Umbilical cord (tissue), 2 donors: Measurements from ENCODE around the gene OAF. TPM values are rescaled to one million over a fixed set of nuclear protein-coding genes. Genes with fewer than 3 reads are reported as not detected.
A peak's percentile ranks its signal among the peaks of the same experiment; 100 is the strongest.

ENCODE experiments used
- DNase-seq: peaks from one replicate; pipeline ENCODE4 v3.0.0-alpha.2; 2015; ENCODE audit warnings: low spot score
- total RNA-seq: library from RNA; depleted of rRNA; stranded (reverse); fragments of >200 nt; gene quantifications from one replicate; pipeline ENCODE4 v1.2.3, GENCODE V29; 2014; ENCODE audit warnings: low replicate concordance; ENCODE audit not compliant: insufficient read depth

OAF gene
- total RNA-seq, 1 donor from 2014 or later = 20.7 TPM

DNA sequence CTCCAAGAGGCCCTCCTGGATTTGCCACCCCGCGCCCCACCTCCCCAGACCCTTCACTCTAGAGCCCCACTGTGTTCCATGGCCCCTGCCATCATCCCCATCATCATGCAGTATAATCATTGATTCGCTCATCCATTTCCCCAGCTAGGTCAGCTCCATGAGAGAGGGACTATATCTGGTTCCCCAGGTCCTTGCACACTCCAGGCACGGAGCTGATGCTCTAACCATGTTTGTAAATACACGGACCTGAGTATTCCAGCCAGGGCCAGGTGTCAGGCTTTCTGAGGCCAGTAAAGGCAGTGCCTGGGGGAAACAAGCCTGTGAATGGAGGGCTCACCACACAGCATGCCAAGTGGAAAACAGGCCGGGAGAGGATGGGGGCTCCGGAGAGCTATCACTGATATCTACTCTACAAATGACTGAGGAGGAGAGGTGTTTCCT, 27.1 kb upstream of the OAF start:
- no peak for DNase-seq

DNA sequence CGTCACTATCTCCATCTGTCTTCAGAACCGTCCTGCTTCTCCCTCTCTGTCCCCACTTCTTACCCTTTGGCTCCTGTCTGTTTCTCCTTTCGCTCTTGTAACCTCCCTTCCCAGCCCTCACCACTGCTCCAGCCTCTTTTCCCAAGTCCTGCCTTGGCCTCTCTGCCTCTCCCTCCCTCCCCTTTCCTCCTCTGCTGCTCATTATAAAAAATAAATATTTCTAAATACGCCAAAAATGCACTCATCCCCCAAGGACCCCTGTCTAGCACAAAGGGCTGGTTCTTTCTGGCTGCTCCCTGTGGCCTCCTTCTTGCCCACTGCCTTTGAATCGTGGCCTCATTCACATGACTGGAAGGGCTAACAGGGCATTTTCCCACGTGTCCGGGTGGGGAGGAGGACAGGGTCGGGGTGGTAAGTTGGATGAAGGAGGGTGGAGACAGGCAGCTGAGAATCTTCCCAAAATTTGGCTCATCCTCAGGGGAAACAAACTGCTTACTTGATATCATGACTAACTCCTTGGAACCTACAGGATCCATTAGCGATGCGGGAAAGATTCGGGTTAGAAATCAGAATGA, 26.4 kb upstream of the OAF start:
- no peak for DNase-seq

DNA sequence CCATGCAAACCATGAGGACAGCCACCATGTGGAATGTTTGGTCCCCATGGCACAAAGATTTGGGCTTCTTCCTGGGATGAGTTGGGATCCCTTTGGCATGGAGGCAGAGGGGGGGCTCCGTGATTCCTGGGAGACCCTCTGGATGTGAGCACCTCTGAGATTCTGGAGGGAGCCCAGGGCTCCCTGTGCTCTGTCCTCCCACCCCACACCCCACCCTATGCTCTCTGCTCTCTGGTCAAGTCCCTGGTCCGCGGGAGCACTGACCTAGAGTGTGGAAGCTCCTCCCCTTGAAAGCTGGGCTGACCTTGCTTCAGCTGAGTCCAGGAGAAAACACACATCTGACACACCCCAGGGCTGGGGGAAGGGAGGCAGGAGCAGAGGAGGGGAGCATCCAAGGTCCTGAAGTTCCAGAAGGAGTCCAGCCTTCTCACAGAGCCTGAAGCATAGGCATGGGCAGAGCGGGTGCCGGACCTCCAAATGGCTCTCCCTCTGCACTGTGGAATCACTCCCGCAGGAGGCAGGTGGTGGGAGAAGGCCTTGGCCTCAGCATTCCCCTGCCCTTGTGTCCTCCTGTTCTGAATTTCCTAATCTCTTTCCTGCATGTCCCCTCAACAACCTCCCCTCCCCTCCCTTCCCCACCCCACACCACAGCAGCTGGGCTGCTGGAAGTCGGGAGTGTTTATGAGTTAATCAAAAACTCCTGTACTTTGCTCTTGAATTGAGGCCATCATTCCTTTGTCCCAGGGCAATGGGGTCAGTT, 25.7 kb upstream of the OAF start:
- peak; percentile 77 for DNase-seq

DNA sequence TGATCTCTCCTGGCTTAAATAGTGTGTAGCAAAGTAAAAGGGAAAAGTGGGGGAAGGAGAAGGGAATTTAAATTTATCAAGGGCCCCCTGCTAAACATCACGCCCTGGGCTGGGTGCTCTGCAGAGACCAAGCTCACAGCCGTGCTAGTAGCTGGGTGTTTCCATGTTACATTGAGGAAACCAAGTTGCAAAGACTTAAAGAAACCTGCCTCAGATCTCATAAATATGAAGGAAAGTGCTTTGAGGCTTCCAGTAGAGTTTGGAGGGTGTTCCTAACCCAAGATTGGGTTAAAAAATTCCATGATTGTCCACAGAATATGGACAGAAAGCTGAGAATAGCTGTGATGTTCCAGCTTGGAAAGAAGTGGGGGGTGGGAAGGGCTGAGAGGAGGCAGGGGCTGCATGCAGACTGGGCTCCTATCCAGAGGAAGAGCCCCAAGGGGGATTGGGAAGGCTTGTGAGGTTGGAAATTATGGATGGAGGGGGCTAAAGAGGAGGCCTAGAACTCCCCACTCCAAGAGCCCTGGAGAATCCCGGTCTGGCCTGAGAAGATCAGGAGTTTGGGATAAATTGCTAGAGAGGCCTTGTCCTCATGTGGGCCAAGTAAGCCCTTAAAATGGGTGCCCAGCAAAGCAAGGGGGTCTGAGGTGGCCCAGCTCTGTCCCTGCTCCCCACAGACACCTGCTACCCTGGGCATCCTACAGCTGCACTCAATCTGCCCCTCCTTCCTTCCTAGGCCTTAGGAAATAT, 25.0 kb upstream of the OAF start:
- DNase-seq = peak; percentile 65

DNA sequence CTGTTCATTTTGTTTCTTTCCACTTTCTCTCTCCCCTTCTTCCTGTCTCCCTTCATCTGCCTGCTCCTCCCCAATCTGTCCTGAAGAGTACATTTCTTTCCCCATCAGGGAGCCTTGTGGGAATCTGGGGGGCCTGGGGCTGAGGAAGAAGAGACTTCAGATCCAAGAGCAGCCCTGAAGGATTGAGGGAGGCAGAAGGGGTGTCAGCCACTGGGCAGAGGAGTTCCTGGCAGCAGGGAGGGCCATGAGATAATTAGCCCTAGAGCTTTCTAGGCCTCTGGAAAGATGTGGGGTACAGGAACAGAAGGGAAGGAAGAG, 24.4 kb upstream of the OAF start:
- no peak for DNase-seq

DNA sequence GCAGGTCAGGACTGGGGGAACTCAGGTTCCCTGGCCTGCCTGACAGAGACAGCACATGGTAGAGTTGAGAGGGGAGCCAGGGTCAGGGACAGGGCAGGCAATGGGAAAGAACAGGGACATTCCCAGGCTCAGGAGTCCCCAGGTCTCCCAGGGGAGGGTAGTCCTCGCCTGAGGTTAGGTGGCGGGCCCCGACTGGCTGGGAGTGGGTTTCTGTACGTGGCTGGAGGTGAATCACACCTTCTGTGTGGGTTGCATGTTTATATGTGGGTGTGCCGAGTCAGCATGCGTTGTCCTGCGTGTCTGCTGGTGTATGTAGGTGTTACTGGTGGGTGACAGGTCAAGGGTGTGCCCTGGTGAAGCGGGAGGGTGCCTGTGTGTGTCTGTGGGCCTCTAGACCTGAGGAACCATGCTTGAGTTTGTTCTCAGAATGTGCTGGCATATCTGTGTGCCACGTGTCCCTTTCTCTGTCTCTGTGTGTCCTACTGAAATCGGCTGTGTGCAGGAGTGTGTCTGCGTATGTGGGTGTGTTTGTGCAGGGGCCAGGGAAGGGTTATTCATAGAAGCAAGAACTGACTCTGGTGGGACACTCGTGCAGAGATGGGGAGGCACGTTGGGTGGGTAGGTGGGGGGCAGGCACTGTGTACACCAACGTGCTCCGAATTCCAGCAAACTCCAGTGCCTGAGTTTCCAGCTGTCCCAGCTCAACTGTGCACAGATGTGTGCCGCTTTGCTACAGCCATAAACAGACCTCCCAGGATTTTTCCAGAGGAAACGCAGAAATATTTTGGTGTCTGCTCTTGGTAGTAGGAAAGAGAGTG, 23.8 kb upstream of the OAF start:
- peak; percentile 82 for DNase-seq

DNA sequence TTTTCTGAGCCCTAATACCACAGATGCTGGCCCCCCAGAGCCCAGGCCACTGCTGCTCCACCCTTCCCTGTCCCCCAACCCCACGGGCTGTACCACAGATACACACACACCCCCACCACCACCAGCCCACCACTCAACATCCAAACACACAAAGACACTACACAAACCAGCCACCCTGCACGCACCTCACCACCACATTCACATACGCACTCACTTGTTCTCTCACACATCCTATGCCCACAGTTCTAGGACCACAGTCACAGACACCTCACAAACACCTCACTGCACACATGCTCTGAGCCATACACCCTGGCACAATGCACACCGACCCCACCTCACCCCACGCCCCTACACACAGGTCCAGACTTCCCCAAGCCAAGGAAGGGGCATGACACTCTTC, 22.5 kb upstream of the OAF start:
- DNase-seq = no peak

DNA sequence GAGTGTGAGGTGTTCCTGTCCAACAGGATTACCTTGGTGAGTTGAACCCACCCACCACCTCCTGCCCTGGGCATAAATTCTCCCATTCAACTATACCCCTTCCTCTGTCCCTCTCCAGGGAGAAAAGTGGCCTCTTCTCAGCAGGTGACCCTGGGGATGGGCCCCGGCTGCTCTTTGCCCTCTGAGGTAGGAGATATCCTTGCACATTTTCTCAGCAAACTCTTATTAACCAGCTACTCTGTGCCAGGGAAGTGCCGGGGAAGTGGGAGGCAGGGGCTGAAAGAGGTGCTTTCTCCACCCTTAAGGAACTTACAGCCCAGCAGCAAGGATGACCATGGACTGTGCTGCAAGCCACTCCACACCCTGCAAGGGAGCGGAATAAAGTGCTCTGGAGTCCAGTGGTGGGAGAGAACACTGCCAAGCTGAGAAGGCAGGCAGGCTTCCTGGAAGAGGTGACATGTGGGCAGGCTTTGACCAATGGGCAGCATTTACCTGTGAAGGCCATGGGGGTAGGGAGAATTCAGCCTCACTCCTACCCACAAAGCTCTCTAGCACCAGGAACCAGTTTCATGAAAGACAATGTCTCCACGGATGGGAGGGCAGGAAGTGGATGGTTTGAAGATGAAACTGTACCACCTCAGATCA, 21.9 kb upstream of the OAF start:
- no peak for DNase-seq

DNA sequence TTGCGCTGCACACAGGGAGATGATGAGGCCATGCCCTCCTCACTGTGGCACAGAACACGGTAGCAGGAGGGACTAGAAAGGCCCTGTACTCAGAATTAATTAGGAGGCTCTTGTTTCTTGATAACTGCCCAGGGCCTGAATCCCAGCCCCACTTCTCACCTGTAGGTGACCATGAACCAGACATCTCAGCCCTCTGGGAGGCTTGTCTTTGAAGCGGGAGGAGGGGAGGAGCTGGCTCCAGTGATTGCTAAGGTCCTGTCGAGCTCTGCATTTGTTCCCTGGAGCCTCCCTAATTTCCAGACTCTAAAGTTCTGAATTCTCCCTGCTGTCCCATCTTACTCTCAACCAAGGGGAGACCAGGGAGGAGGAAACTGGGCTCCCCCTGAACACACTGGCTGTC, 19.8 kb upstream of the OAF start:
- no peak for DNase-seq

DNA sequence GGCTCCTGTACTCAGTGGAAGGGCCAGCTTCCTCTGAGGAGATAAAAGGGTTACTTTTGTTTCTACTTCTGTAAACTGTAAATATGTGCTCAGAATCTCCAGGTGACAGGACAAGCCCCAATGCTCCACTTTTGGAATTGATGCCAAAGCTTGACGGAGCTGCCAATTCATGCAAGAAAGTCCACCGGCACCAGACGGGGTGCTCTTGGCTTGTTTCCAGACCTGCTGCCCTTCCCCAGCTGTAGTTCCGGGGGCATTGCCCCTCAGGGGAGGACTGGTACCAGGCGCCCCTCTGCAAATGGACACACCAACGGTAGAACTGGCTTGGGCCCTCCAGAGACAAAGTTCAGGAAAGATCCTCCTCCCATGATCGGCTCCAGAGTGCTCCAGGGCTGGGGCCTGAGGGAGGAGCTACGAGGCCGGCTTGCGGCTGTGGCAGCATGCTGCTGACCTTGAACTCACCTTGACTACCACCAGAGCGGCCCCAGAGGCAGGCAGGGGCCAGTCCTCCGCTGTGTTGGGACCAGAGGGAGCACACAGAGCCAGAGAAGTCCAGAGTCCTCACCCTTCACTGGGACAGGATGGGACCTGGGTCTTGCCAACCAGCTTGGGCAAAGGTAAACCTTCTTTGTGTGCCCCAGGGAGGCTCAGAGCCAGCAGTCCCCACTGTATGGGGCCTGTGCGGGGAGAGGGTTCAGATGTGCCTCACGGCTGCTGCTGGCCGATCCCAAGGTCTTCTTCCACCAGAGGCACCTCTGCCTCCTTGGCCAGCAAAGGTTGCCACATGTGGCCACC, 17.8 kb upstream of the OAF start:
- no peak for DNase-seq

DNA sequence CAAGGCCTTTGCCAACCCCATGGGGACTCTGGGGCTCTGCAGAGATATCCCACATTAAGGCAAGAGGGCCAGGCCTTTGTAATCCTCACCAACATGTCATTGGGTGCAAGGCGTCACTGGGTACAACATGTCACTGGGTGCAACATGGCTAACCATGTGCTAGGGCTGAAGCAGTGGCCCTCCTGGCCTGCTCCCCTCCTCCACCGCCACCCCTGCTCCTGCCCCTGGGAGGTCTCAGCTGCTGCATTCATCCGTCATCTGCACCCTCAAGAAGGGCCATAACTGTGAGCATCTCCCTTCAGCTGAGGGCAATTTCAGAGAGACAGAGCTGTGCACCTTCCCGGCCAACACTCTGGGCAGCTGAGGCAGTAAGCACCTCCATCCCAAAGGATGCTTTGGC, 16.7 kb upstream of the OAF start:
- DNase-seq = no peak

DNA sequence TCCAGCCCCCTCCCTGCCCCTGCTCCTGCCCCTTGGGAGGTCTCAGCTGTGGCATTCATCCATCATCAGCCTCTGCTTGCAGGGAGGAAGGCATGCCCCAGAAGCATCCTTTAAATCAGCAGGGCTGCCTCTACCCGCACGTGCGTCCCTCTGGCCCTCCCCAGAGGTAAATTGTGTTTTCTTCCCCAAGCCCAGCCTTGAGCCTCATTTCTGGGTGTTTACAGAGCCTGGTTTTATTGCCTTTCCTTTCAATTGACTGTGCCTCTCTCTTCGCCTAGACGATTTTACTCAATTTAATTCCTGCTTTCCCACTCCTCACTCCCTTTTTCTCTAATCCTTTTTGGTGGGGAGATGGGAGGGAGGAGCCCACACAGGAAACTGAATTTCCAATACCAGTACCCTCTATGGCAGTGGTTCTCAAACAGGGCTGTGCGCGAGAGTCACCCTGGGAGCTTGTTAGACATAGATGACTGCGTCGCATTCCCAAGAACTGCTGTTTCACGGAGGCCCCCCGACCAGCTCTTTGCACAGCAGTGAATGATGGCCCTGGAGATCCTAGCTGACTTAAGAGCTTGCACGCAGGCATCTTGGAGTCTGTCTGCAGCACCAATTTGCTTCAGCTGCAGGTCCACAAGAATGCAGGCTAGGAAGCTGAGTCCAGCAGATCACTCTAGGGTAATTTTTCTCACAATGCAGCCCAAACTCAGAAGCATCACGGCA, 15.1 kb upstream of the OAF start:
- DNase-seq = peak; percentile 87

DNA sequence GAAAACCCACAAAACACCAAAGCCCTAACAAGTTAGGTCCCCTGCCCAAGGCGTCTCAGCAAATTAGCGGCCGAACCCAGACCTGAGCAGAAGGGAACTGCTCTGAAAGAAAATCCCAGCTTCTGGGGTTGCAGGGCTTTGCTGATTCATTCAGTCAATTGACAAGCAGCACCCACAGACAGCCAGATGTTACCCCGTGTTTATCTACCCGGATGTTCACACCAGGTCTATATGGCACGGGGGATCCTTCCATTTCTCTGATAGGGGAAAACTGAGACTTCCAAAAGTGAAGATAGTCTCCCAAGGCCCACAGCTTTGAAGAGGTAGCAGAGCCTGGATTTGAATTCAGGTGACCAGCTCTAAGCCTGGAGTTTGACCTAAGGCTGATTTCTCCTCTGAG, 14.0 kb upstream of the OAF start:
- no peak for DNase-seq

DNA sequence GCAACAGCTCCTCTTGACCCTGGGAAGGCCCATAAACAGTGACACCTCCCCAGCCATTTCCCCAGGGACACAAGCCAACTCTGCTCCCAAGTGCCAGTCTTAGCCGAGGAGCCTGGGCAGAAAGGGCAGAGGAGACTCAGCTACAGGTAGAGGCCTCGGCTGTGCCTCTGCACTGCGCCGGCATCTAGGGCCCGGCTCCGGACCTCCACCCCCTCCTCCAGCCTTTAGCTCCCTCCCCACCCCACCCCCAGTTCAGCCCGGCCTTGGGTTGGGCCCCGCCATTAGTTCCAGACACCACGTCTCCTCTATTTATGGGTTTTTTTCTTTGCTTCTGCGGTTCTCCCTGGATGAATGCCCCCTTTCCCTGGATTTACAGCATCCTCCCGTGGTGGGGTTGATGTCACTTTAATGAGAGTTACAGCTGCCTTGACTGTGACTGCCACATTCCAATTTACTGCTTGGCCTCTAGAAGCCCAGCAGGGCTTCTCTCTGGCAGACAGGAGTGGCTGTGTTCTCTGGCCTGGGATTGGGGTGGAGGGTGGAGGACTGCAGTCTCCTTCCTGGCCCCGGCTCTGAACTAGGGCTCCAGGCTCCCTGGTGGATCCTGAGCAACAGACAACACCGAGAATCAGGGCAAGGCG, 13.5 kb upstream of the OAF start:
- peak; percentile 66 for DNase-seq

DNA sequence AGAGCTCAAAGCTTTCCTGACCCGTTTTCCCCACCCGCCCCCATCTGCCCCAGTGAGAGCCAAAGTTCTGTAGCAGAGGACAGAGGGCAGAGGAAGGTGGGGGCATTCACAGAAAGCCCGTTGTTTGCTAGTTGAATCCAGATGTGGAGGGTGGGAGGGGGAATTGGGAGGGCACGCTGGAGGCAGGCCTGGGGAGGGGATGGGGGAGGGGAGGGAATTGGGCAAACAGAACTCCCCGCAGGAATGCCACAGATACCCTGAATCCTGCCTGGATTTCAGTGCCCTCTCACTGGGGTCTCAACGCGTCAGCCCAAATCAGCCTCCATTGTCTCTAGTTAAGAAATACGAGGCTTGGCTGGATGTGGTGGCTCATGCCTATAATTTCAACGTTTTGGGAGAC, 12.9 kb upstream of the OAF start:
- DNase-seq = no peak

DNA sequence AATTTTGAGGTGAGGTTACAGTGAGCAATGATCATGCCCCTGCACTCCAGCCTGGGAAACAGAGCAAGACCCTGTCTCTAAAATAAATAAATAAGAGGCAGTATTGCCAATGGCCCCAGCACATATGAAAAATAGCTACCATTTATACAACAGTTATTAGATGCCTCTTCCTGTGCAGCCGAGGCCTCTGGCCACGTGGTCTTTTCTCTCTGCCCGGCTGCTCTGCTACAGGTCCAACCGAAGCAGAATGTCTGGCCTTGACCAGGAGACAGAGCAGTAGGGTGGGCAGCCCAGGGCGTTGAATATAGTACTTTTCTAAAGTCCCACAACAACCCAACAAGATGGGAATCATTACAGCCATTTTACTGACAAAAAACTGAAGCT, 12.4 kb upstream of the OAF start:
- DNase-seq = no peak

DNA sequence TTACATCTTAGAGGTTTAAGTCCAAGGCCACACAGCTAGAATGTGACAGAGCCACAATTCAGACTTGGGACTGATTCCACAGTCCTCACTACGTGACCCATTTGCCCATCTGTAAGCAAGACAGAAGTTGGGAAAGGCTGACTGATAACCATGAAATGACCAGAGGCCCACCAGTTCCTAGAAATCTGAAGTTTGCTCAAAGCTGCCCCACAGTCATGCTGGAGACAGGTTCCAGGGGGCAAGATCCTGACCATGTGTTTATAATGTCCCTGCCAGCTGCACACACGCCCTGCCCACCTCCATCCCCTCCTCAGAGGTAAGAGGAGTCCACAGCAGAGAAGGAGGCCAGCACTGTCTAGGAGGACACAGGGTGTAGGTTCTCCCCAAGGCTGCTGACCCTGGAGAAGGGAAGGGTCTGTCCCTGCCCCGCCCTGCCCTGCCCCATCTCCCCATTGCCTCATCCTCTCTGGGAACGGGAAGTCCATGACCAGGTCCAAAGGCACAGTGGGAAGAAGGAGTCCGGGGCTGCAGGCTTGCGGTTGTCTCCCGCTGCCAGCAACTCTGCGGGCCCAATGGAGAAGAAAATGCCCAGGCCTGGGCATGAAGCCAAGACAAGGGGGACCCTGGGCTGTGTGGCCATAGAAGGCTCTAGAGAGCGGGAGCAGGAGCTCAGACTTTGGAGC, 11.9 kb upstream of the OAF start:
- no peak for DNase-seq

DNA sequence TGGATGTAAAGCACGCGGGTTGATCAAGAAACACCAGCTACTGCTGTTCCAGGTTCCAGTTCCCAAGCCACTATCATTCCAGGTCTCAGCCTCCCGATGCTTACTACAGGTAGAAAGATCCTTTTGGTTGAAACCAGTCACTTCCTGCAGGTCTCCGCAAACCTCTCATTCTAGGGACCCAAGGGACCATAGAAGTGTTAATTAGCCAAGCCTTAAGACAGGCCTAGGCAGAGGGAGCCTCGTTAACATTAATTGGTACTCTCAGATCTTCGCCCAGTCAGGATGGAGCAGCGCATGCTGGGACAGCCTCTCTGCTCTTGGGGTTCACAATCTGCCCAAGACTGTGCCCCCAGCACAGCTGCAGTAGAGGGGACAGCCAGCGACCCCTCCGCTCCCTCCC, 11.2 kb upstream of the OAF start:
- DNase-seq = no peak

DNA sequence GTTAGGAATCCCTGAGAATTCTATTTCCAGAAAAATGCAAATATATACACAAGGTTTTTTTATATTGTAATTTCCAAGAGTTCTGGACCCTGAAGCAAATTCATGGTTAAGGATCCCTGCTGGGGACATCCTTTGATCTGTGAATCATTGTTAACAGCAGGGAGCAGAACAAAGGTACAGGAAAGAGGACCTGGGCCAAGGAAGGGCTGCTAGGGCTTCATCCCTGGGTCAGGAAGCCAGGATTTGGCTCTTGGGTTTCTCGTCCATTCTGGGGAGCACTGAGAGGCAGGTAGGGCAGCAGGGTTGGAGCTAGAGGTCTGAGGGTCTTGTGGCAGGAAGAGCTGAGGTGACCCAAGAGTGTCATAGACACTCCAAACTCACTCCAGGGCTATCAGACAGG, 10.2 kb upstream of the OAF start:
- no peak for DNase-seq
